OCI-LY1 (cell line): ENCODE data around the gene OGA.

Experiments used
- H2AFZ ChIP-seq: fragments of 200-600 bp; sonication (generic), shearing (Covaris generic); 2 replicates; pipeline ENCODE4 v1.6.0; 2014; ENCODE audit warnings: antibody characterized with exemption, mild to moderate bottlenecking, low read length
- H3F3A ChIP-seq: fragments of 200-600 bp; sonication (generic), shearing (Covaris generic); 2 replicates; pipeline ENCODE4 v1.6.0; 2014; ENCODE audit warnings: mild to moderate bottlenecking, antibody characterized with exemption, low read length, moderate library complexity; ENCODE audit not compliant: insufficient read depth
- H3K27ac ChIP-seq: fragments of 200-600 bp; sonication (generic); 2 replicates; pipeline ENCODE4 v1.5.1; 2014; ENCODE audit warnings: low read length, mixed run types, mild to moderate bottlenecking, low read depth; ENCODE audit not compliant: poor library complexity, severe bottlenecking
- H3K27me3 ChIP-seq: fragments of 200-600 bp; sonication (generic); 2 replicates; pipeline ENCODE4 v1.6.0; 2014; ENCODE audit warnings: antibody characterized with exemption, mild to moderate bottlenecking, low read length, moderate library complexity; ENCODE audit not compliant: insufficient read depth
- H3K36me3 ChIP-seq: fragments of 200-600 bp; sonication (generic); 2 replicates; pipeline ENCODE4 v1.6.1; 2014; ENCODE audit warnings: mild to moderate bottlenecking, antibody characterized with exemption, low read length, moderate library complexity, mixed read lengths; ENCODE audit not compliant: insufficient read depth
- H3K4me1 ChIP-seq: fragments of 200-600 bp; sonication (generic); 2 replicates; pipeline ENCODE4 v1.5.1; 2014; ENCODE audit warnings: mild to moderate bottlenecking, low read length, moderate library complexity; ENCODE audit not compliant: insufficient read depth, severe bottlenecking
- H3K4me2 ChIP-seq: fragments of 200-600 bp; sonication (generic), shearing (Covaris generic); 2 replicates; pipeline ENCODE4 v1.6.1; 2014; ENCODE audit warnings: low read length
- H3K4me3 ChIP-seq: fragments of 200-600 bp; sonication (generic); 2 replicates; pipeline ENCODE4 v1.5.1; 2014; ENCODE audit warnings: low read length, low read depth, mild to moderate bottlenecking, mixed read lengths; ENCODE audit not compliant: poor library complexity, severe bottlenecking
- H3K79me2 ChIP-seq: fragments of 200-600 bp; shearing (Covaris generic); 2 replicates; pipeline ENCODE4 v1.6.1; 2016; ENCODE audit warnings: mixed run types, low read length, mixed read lengths; ENCODE audit not compliant: insufficient read depth
- H3K9ac ChIP-seq: fragments of 200-600 bp; sonication (generic), shearing (Covaris generic); 2 replicates; pipeline ENCODE4 v1.6.1; 2014; ENCODE audit warnings: mild to moderate bottlenecking, low read length, mixed read lengths
- H3K9me2 ChIP-seq: fragments of 200-600 bp; sonication (generic), shearing (Covaris generic); 2 replicates; pipeline ENCODE4 v1.6.1; 2014; ENCODE audit warnings: low read depth, mild to moderate bottlenecking, low read length, mixed read lengths
- H3K9me3 ChIP-seq: fragments of 200-600 bp; shearing (Covaris generic); 2 replicates; pipeline ENCODE4 v1.6.1; 2014; ENCODE audit warnings: low read length, mixed read lengths
- H4K20me1 ChIP-seq: fragments of 200-600 bp; sonication (generic), shearing (Covaris generic); 2 replicates; pipeline ENCODE4 v1.6.0; 2016; ENCODE audit warnings: mild to moderate bottlenecking, low read length; ENCODE audit not compliant: insufficient read depth
- EZH2 ChIP-seq: fragments of 200-600 bp; sonication (generic), shearing (Covaris generic); IDR thresholded peaks from 2 replicates; pipeline ENCODE4 v1.8.0; 2017; ENCODE audit warnings: borderline replicate concordance, mixed run types, mild to moderate bottlenecking, antibody characterized with exemption, low read length, moderate library complexity, mixed read lengths
- TF ChIP-seq, protein P1 (sequence below): fragments of 200-600 bp; sonication (generic), shearing (Covaris generic); IDR thresholded peaks from 2 replicates; pipeline ENCODE4 v1.5.1; 2017; ENCODE audit warnings: mild to moderate bottlenecking, antibody characterized with exemption, low read length, moderate library complexity, mixed read lengths

The OGA gene

DNA sequence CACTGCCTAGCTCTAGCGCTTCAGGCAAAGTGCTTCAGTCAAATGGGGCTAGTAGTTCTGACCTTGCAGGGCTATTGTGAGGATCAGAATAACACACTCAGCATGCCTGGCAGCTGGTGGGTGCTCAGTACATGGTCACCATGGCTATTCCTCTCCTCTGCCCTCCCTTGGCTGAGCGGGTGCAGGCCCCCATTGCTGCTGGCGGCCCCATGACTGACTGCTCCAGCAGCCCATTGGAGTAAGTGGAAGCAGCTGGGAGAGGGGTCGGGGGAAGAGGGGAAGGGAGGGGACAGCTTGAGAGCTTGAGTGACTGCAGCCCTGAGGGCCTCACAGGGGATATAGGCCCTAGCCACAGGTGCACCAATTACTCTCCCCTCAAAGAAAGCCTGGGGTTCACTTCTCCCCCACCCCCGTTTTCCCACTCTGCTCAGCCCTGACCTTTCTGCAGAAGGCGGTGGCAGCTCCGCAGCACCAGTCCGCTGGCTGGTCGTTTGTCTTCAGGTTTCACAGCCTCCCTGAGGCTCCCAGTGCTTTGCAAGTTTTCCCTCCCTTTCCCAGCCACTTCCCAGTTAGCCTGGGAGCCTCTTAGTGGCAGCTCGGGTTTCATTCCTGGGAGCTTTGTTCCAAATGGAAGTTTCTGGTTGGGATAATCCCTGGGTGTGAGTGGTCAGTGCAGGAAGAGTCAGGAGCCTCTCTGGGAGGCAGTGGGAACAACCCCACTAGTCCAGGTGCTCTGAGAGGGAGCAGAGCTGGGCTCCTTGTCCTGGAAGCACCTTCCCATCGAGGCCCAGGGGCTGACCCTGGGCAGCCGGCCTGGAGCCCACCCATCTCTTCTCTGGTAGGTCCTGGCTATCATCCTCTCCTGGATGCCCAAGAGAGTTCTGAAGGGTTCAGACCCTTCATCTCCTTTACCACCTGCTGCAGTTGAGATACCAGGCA lies 58.7 kb downstream of the OGA start:
- H3K27me3 ChIP-seq, result no peaks in the 10 kb centered on the region
- no peaks in the 10 kb centered on the region for H3K9me2 ChIP-seq
- no peak overlapping the region for H3K27ac ChIP-seq
- no peaks in the 10 kb centered on the region for H3K36me3 ChIP-seq
- H3K4me1 ChIP-seq, result no peaks in the 10 kb centered on the region
- no peaks in the 10 kb centered on the region for H3K9me3 ChIP-seq
- no peaks in the 10 kb centered on the region for H4K20me1 ChIP-seq
- H2AFZ ChIP-seq, result no peak overlapping the region
- H3K4me3 ChIP-seq, result no peak overlapping the region
- H3K79me2 ChIP-seq, result no peaks in the 10 kb centered on the region
- TF ChIP-seq, protein P1, sequence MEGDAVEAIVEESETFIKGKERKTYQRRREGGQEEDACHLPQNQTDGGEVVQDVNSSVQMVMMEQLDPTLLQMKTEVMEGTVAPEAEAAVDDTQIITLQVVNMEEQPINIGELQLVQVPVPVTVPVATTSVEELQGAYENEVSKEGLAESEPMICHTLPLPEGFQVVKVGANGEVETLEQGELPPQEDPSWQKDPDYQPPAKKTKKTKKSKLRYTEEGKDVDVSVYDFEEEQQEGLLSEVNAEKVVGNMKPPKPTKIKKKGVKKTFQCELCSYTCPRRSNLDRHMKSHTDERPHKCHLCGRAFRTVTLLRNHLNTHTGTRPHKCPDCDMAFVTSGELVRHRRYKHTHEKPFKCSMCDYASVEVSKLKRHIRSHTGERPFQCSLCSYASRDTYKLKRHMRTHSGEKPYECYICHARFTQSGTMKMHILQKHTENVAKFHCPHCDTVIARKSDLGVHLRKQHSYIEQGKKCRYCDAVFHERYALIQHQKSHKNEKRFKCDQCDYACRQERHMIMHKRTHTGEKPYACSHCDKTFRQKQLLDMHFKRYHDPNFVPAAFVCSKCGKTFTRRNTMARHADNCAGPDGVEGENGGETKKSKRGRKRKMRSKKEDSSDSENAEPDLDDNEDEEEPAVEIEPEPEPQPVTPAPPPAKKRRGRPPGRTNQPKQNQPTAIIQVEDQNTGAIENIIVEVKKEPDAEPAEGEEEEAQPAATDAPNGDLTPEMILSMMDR, result no peak
- no peak for TF ChIP-seq EZH2
- H3K4me2 ChIP-seq, result no peak overlapping the region
- H3F3A ChIP-seq, result no peaks in the 10 kb centered on the region
- no peak overlapping the region for H3K9ac ChIP-seq

DNA sequence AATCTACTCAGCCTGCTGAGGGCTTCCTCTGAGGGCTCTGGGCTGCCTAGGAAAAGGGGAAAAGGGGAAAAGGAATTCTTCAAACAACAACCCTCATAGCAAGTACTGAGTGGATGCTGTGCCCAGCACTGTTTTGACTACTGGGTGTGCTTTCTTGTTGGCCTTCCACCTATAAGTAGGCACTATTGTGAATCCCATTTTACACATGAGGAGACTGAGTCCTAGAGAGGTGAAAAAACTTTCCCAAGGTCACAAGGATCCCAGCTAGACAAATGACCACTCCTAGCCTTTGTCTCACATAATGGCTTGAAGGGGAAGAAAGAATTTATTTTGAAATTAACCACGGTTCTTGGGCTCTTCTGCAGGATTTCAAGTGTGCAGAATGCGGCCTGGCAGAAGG lies 59.4 kb downstream of the OGA start:
- Histone ChIP-seq H3K9me3 (no peaks in the 10 kb centered on the region), H3K4me2 (no peak overlapping the region), H3K9me2 (no peaks in the 10 kb centered on the region), H3K9ac (no peak overlapping the region), H2AFZ (no peak overlapping the region), H3K27me3 (no peaks in the 10 kb centered on the region), H3F3A (no peaks in the 10 kb centered on the region), H4K20me1 (no peaks in the 10 kb centered on the region), H3K4me1 (no peaks in the 10 kb centered on the region), H3K79me2 (no peaks in the 10 kb centered on the region), H3K27ac (no peak overlapping the region), H3K36me3 (no peaks in the 10 kb centered on the region), H3K4me3 (no peak overlapping the region)
- TF ChIP-seq, protein P1, result no peak
- no peak for TF ChIP-seq EZH2

DNA sequence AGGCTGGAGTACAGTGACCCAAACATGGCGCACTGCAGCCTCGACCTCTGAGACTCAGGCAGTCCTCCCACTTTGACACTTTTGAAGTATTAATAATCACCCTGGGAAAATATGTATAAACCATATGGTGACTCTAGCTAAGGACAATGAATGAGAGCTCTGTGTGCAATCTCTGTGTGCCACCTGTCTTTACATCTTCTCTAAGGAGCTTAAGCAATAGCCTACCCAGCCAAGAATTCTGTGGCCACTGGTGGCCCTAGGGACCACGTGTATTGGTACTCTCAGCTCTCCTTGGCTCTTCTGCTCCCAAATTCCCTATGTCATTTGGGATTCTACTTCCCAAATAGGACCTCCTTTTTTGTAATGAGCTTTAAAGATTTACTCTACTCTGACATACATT lies 66.0 kb downstream of the OGA start:
- Histone ChIP-seq H3K9ac (no peak overlapping the region), H3K36me3 (no peaks in the 10 kb centered on the region), H3K9me2 (no peaks in the 10 kb centered on the region), H2AFZ (no peak overlapping the region), H3K79me2 (no peaks in the 10 kb centered on the region), H3K27ac (no peak overlapping the region), H3K4me2 (no peak overlapping the region), H3K4me1 (no peaks in the 10 kb centered on the region), H3K4me3 (no peak overlapping the region), H4K20me1 (no peaks in the 10 kb centered on the region), H3K9me3 (no peaks in the 10 kb centered on the region), H3F3A (no peaks in the 10 kb centered on the region), H3K27me3 (no peaks in the 10 kb centered on the region; the same call in 1 of the 2 replicates)
- TF ChIP-seq, protein P1, result no peak
- TF ChIP-seq EZH2, result no peak
